ENCODE data around the gene ANKS1B.

Gene ANKS1B

GRCh38 chr12:99223579-99223978, 761.2 kb downstream of the ANKS1B start:
- Histone ChIP-seq H3K9me3 (ENCODE audit: insufficient read depth, low read depth, low read length) (no peaks in the 10 kb centered on the region), H2AFZ (ENCODE audit: low read length) (no peak overlapping the region), H3K4me2 (ENCODE audit: low read depth, low read length, poor library complexity, severe bottlenecking) (no peak overlapping the region), H3K27me3 (ENCODE audit: insufficient read depth, low read length, poor library complexity, severe bottlenecking) (no peaks in the 10 kb centered on the region), H3K79me2 (ENCODE audit: insufficient read depth, low read length) (no peaks in the 10 kb centered on the region), H3K36me3 (ENCODE audit: insufficient read depth, low read length) (no peaks in the 10 kb centered on the region), H3K9ac (ENCODE audit: low read depth, low read length, poor library complexity, severe bottlenecking) (no peak overlapping the region), H3F3A (ENCODE audit: low read depth) (no peaks in the 10 kb centered on the region), H3K4me1 (ENCODE audit: insufficient read depth, low read length, poor library complexity, severe bottlenecking) (no peaks in the 10 kb centered on the region), H4K20me1 (ENCODE audit: insufficient read depth, low read length, poor library complexity, severe bottlenecking) (no peaks in the 10 kb centered on the region), H3K4me3 (ENCODE audit: low read length, poor library complexity, severe bottlenecking) (no peak overlapping the region), H3K9me2 (replicated peaks; ENCODE audit: low read depth, low read length) (no peaks in the 10 kb centered on the region)
- TF ChIP-seq EZH2phosphoT487 (IDR thresholded peaks at IDR 0.05; ENCODE audit: borderline replicate concordance) (no peak), CTCF (conservative IDR thresholded peaks at IDR 0.05; ENCODE audit: low read length) (no peak)

GRCh38 chr12:99213047-99213446, 771.7 kb downstream of the ANKS1B start:
- H3K27me3 ChIP-seq (ENCODE audit: insufficient read depth, low read length, poor library complexity, severe bottlenecking), result no peaks in the 10 kb centered on the region
- H4K20me1 ChIP-seq (ENCODE audit: insufficient read depth, low read length, poor library complexity, severe bottlenecking), result no peaks in the 10 kb centered on the region
- no peak overlapping the region for H3K9ac ChIP-seq (ENCODE audit: low read depth, low read length, poor library complexity, severe bottlenecking)
- TF ChIP-seq CTCF (conservative IDR thresholded peaks at IDR 0.05; ENCODE audit: low read length) (no peak), EZH2phosphoT487 (IDR thresholded peaks at IDR 0.05; ENCODE audit: borderline replicate concordance) (no peak)
- H3K9me2 ChIP-seq (replicated peaks; ENCODE audit: low read depth, low read length), result no peaks in the 10 kb centered on the region
- H3K9me3 ChIP-seq (ENCODE audit: insufficient read depth, low read depth, low read length), result no peaks in the 10 kb centered on the region
- H2AFZ ChIP-seq (ENCODE audit: low read length), result no peak overlapping the region
- H3K79me2 ChIP-seq (ENCODE audit: insufficient read depth, low read length), result no peaks in the 10 kb centered on the region
- no peaks in the 10 kb centered on the region for H3K4me1 ChIP-seq (ENCODE audit: insufficient read depth, low read length, poor library complexity, severe bottlenecking)
- H3F3A ChIP-seq (ENCODE audit: low read depth), result no peaks in the 10 kb centered on the region
- H3K4me3 ChIP-seq (ENCODE audit: low read length, poor library complexity, severe bottlenecking), result no peak overlapping the region
- no peak overlapping the region for H3K4me2 ChIP-seq (ENCODE audit: low read depth, low read length, poor library complexity, severe bottlenecking)
- H3K36me3 ChIP-seq (ENCODE audit: insufficient read depth, low read length), result no peaks in the 10 kb centered on the region

GRCh38 chr12:99212275-99212674, 772.5 kb downstream of the ANKS1B start:
- Histone ChIP-seq H3K36me3 (ENCODE audit: insufficient read depth, low read length) (no peaks in the 10 kb centered on the region), H3K4me1 (ENCODE audit: insufficient read depth, low read length, poor library complexity, severe bottlenecking) (no peaks in the 10 kb centered on the region), H3K9me3 (ENCODE audit: insufficient read depth, low read depth, low read length) (no peaks in the 10 kb centered on the region), H3K4me3 (ENCODE audit: low read length, poor library complexity, severe bottlenecking) (no peak overlapping the region), H3F3A (ENCODE audit: low read depth) (no peaks in the 10 kb centered on the region), H4K20me1 (ENCODE audit: insufficient read depth, low read length, poor library complexity, severe bottlenecking) (no peaks in the 10 kb centered on the region), H3K9me2 (replicated peaks; ENCODE audit: low read depth, low read length) (no peaks in the 10 kb centered on the region), H3K4me2 (ENCODE audit: low read depth, low read length, poor library complexity, severe bottlenecking) (no peak overlapping the region), H2AFZ (ENCODE audit: low read length) (no peak overlapping the region), H3K9ac (ENCODE audit: low read depth, low read length, poor library complexity, severe bottlenecking) (no peak overlapping the region), H3K27me3 (ENCODE audit: insufficient read depth, low read length, poor library complexity, severe bottlenecking) (no peaks in the 10 kb centered on the region), H3K79me2 (ENCODE audit: insufficient read depth, low read length) (no peaks in the 10 kb centered on the region)
- TF ChIP-seq CTCF (conservative IDR thresholded peaks at IDR 0.05; ENCODE audit: low read length), result no peak
- no peak for TF ChIP-seq EZH2phosphoT487 (IDR thresholded peaks at IDR 0.05; ENCODE audit: borderline replicate concordance)
